ENCODE results near the gene MED31.
"Not testable (repeated sequence)": the region's sequence is repeated elsewhere in the genome, so short reads cannot be mapped to it uniquely, and the experiment has no call there.

MED31 gene

DNA sequence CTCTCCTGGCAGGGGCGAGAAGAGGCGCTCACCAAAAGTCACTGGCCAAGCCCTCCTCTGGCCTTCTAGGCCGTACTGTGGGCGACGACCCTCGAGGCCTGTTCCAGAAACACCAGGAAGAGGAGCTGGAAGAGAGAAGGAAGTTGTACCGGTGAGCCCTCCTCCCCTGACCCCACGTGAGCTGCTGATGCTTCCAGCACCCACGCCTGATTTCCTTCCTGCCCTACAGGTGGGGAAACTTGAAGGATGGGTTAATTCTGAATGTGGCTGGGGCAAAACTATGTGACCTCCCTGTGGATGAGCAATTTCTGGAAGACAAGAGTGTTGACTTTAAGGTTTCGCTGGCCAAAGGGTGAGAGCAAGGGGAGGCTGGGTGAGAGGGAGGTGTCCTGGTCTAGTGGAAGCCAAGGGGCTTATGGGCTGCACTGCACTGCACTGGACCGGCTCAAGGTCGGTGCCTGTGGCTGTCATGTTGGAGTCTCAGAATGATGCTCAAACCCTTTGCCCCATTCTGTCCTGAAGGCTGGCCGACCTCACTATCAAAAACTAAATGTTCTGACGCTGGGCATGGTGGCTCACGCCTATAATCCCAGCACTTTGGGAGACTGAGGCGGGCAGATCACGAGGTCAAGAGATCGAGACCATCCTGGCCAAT, 6.4 kb upstream of the MED31 start:
- ChIA-PET POLR2A (no interaction called here), CTCF (no interaction called here)
- no peak overlapping the region for H3K27ac ChIP-seq (ENCODE audit: insufficient read depth in 1 of 2, low read depth in 1 of 2, low read length in 2 of 2, poor library complexity in 1 of 2, severe bottlenecking in 2 of 2)
- peaks cover 7 to 49% (median 42%) of the 10 kb centered on the region in 4 experiments for H3K4me1 ChIP-seq (ENCODE audit: control extremely low read depth in 1 of 4, control insufficient read depth in 4 of 4, insufficient read depth in 4 of 4, low read length in 3 of 4)
- H3K27me3 ChIP-seq (replicated peaks in 2 of 5; ENCODE audit: control insufficient read depth in 4 of 5, insufficient read depth in 5 of 5, low read length in 4 of 5): peaks cover 0 to 36% (median 19%) of the 10 kb centered on the region in 5 experiments
- H3K4me3 ChIP-seq (ENCODE audit: control insufficient read depth in 1 of 7, extremely low read depth in 1 of 7, insufficient read depth in 4 of 7, low read depth in 2 of 7, low read length in 6 of 7): peak overlapping the region in 4 of 7 experiments; percentile 31 to 63 (median 56)
- no peaks in the 10 kb centered on the region for H3K9me3 ChIP-seq (ENCODE audit: control extremely low read depth in 1 of 5, control insufficient read depth in 4 of 5, insufficient read depth in 2 of 5, low read depth in 1 of 5, low read length in 4 of 5)
- no peaks in the 10 kb centered on the region for H3K36me3 ChIP-seq (ENCODE audit: control insufficient read depth in 4 of 4, insufficient read depth in 4 of 4, low read length in 3 of 4)
- no peak for DNase-seq
- WGBS (ENCODE audit: insufficient coverage): 79% methylated on average over 14 of the region's 18 CpGs

DNA sequence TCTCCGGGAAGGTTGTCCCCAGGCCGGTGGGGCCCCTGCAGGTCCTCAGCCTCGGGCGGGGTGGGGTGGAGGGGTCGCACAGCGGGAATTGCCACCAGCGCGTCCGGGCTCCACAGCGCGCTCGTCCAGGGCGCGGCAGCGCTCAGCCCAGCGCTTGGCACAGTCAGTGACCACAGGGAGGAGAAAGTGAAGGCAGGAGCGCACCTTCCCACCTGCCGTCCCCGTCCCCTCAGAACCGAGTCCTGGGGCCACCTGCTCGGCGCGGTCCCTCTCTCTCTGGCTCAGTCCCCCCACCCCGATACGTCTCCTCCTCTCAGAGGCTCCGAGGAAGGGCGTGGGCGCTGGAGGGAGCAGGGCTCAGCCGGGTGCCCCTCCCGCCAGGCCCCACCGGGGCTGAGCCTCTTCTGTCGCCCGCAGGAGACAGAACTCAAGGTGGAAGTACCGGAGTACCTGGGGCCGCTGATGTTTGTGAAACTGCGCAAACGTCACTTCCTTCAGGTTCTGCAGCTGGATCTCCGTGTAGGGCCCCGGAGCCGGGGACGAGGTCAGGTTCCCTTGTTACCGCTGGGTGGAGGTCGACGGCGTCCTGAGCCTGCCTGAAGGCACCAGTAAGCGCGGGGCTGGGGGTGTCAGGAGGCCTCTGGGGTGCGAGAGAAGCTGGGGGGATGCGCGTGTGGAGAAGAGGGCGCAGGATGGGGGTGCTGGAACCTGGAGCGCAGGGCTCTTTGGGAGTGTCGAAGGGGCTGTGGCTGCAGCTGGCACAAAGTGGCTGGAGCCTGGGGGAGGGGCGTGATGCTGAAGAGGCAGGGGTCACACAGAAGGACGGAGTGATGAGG, 5.6 kb upstream of the MED31 start:
- H3K27ac ChIP-seq (ENCODE audit: insufficient read depth in 1 of 2, low read depth in 1 of 2, low read length in 2 of 2, poor library complexity in 1 of 2, severe bottlenecking in 2 of 2); H3K36me3 ChIP-seq (ENCODE audit: control insufficient read depth in 4 of 4, insufficient read depth in 4 of 4, low read length in 3 of 4); POLR2A ChIA-PET; H3K9me3 ChIP-seq (ENCODE audit: control extremely low read depth in 1 of 5, control insufficient read depth in 4 of 5, insufficient read depth in 2 of 5, low read depth in 1 of 5, low read length in 4 of 5); CTCF ChIA-PET: not testable (repeated sequence)
- 10% methylated on average over 20 of the region's 55 CpGs for WGBS (ENCODE audit: insufficient coverage)
- Histone ChIP-seq H3K4me3 (ENCODE audit: control insufficient read depth in 1 of 7, extremely low read depth in 1 of 7, insufficient read depth in 4 of 7, low read depth in 2 of 7, low read length in 6 of 7) (peak overlapping the region in 5 of 7 experiments; percentile 32 to 63 (median 50)), H3K27me3 (replicated peaks in 2 of 5; ENCODE audit: control insufficient read depth in 4 of 5, insufficient read depth in 5 of 5, low read length in 4 of 5) (peaks cover 0 to 36% (median 20%) of the 10 kb centered on the region in 5 experiments), H3K4me1 (ENCODE audit: control extremely low read depth in 1 of 4, control insufficient read depth in 4 of 4, insufficient read depth in 4 of 4, low read length in 3 of 4) (peaks cover 13 to 52% (median 46%) of the 10 kb centered on the region in 4 experiments)
- peak in 2 of 3 donors; percentile 66 to 78 for DNase-seq

DNA sequence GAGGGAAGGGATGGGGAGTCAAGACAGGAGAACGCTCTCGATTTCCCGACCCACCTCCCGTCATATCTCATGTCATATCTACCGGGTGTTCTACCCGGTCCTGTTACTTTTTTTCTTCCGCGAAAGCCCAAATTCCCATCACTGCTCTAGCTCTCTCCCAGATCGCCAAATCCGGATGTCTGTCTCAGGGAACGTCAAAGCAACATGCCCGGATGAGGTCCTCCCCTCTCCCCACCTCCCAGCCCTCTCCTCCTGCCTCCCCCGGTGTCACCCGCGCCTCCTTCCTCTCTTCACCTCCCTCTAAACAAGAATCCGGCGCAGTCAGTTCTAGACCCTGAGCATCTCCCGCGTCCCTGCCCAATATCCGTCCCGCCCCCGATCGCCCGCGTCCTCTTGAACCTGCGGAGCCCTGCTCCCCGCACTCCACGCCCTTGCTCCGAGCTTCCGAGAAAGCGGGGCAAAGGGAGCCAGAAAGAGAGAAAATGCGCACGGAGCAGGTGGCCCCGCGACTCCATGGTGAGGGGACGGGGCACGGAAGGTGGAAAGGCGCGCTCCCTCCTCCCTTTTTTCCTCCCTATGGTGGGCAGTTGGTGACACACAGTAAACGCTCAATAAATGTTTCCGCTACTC, 4.4 kb upstream of the MED31 start:
- Histone ChIP-seq H3K4me1 (ENCODE audit: control extremely low read depth in 1 of 4, control insufficient read depth in 4 of 4, insufficient read depth in 4 of 4, low read length in 3 of 4) (peaks cover 7 to 51% (median 42%) of the 10 kb centered on the region in 4 experiments), H3K27me3 (replicated peaks in 2 of 5; ENCODE audit: control insufficient read depth in 4 of 5, insufficient read depth in 5 of 5, low read length in 4 of 5) (peaks cover 0 to 36% (median 20%) of the 10 kb centered on the region in 5 experiments), H3K4me3 (ENCODE audit: control insufficient read depth in 1 of 7, extremely low read depth in 1 of 7, insufficient read depth in 4 of 7, low read depth in 2 of 7, low read length in 6 of 7) (peak overlapping the region in 3 of 7 experiments; percentile 4 to 48 (median 46))
- H3K36me3 ChIP-seq (ENCODE audit: control insufficient read depth in 4 of 4, insufficient read depth in 4 of 4, low read length in 3 of 4); H3K9me3 ChIP-seq (ENCODE audit: control extremely low read depth in 1 of 5, control insufficient read depth in 4 of 5, insufficient read depth in 2 of 5, low read depth in 1 of 5, low read length in 4 of 5); POLR2A ChIA-PET; DNase-seq; H3K27ac ChIP-seq (ENCODE audit: insufficient read depth in 1 of 2, low read depth in 1 of 2, low read length in 2 of 2, poor library complexity in 1 of 2, severe bottlenecking in 2 of 2); CTCF ChIA-PET: not testable (repeated sequence)
- WGBS (ENCODE audit: insufficient coverage): 7% methylated on average over 4 of the region's 41 CpGs

DNA sequence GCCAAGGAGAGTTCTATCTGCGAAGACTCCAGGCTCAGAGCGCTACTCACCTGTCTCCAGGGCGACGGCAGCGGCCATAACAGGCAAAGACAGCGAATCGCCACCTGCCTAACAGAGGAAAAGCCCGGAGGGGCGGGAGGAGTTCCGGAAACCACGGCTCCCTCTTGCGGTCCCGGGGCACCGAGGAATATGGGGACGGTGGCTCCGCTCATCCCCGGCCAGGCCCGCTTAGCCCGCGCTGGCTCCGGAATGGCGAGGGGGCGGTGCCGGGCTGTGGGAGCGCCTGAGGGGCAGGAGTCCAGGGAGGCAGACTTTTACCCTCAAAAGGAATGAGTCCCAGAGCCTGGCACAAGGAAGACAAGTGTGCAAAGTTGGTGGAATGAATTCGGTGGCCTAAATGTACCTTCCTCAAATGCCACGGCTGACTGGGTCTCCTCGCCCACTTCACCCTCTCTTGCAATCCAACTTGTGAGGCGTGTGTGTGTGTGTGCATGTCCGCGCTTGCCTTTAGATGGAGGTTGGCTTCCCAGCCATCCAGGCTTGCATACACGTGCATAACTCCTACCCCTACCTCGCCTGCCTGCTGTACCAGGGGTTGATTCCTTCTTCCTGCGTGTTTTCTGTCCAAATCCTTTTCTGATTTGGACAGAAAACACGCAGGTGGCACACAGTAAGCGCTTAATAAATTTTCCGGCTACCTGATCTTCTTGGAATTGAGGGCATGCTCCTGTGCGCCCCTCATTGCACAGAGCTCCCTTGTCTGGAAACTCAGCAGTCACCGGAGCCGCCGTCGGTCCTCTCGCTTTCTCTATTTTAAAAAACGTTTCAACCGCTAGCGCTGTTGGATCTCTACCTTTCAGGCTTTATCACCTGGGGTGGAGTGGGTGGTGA, 3.7 kb upstream of the MED31 start:
- DNase-seq: peak in 1 of 3 donors; percentile 36
- H3K4me3 ChIP-seq (ENCODE audit: control insufficient read depth in 1 of 7, extremely low read depth in 1 of 7, insufficient read depth in 4 of 7, low read depth in 2 of 7, low read length in 6 of 7): peak overlapping the region in 2 of 7 experiments; percentile 23 to 46
- POLR2A ChIA-PET: no interaction called here
- H3K36me3 ChIP-seq (ENCODE audit: control insufficient read depth in 4 of 4, insufficient read depth in 4 of 4, low read length in 3 of 4): no peaks in the 10 kb centered on the region
- peaks cover 0 to 36% (median 20%) of the 10 kb centered on the region in 5 experiments for H3K27me3 ChIP-seq (replicated peaks in 2 of 5; ENCODE audit: control insufficient read depth in 4 of 5, insufficient read depth in 5 of 5, low read length in 4 of 5)
- H3K4me1 ChIP-seq (ENCODE audit: control extremely low read depth in 1 of 4, control insufficient read depth in 4 of 4, insufficient read depth in 4 of 4, low read length in 3 of 4): peaks cover 12 to 48% (median 42%) of the 10 kb centered on the region in 4 experiments
- 50% methylated on average over 38 of the region's 46 CpGs for WGBS (ENCODE audit: insufficient coverage)
- H3K9me3 ChIP-seq (ENCODE audit: control extremely low read depth in 1 of 5, control insufficient read depth in 4 of 5, insufficient read depth in 2 of 5, low read depth in 1 of 5, low read length in 4 of 5): no peaks in the 10 kb centered on the region
- CTCF ChIA-PET: no interaction called here
- H3K27ac ChIP-seq (ENCODE audit: insufficient read depth in 1 of 2, low read depth in 1 of 2, low read length in 2 of 2, poor library complexity in 1 of 2, severe bottlenecking in 2 of 2): no peak overlapping the region

DNA sequence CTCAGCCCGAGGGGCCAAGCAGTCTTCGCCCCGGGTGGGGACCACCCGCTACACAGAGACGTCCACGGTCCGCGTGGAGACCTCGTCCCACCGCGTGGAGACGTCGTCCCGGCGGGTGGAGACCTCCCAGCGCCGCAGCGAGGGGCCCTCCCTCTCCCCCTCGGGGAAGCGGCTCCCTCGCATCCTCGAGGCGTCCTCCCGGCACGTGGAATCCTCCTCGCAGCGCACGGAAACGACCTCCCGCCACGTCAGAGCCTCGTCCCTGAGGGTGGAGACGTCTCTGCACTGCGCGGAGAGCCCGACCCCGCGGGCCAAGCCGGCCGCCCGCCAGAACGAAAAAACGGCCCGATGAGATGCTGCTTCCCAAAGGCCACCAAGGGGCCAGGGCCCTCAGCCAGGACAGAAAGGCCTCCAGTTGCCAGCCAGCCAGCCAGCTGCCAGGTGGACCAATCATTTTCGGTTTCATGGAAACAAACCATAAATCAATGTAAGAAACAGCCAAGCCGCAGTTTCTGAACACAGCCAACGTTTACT, 581 bp upstream of the MED31 start:
- WGBS (ENCODE audit: insufficient coverage): 3% methylated on average over 47 of the region's 47 CpGs
- H3K4me1 ChIP-seq (ENCODE audit: control extremely low read depth in 1 of 4, control insufficient read depth in 4 of 4, insufficient read depth in 4 of 4, low read length in 3 of 4): peaks cover 13 to 38% (median 36%) of the 10 kb centered on the region in 4 experiments
- H3K4me3 ChIP-seq (ENCODE audit: control insufficient read depth in 1 of 7, extremely low read depth in 1 of 7, insufficient read depth in 4 of 7, low read depth in 2 of 7, low read length in 6 of 7): peak overlapping the region; percentile 45 to 98 (median 90)
- CTCF ChIA-PET: interaction anchor here (0.8 to 2.1 kb wide), 3 partner anchors 9 to 179 kb away, joined by 3 to 7 read pairs (median 4); no protein-coding TSS in a partner anchor
- peaks cover 0 to 22% (median 14%) of the 10 kb centered on the region in 5 experiments for H3K27me3 ChIP-seq (replicated peaks in 2 of 5; ENCODE audit: control insufficient read depth in 4 of 5, insufficient read depth in 5 of 5, low read length in 4 of 5)
- no peaks in the 10 kb centered on the region for H3K9me3 ChIP-seq (ENCODE audit: control extremely low read depth in 1 of 5, control insufficient read depth in 4 of 5, insufficient read depth in 2 of 5, low read depth in 1 of 5, low read length in 4 of 5)
- peak in 2 of 3 donors; percentile 53 to 64 for DNase-seq
- POLR2A ChIA-PET: interaction anchor here (0.8 kb wide), 1 partner anchor 13 kb away, joined by 3 read pairs; no protein-coding TSS in a partner anchor
- peaks cover 3 to 9% (median 6%) of the 10 kb centered on the region in 4 experiments for H3K36me3 ChIP-seq (ENCODE audit: control insufficient read depth in 4 of 4, insufficient read depth in 4 of 4, low read length in 3 of 4)
- H3K27ac ChIP-seq (ENCODE audit: insufficient read depth in 1 of 2, low read depth in 1 of 2, low read length in 2 of 2, poor library complexity in 1 of 2, severe bottlenecking in 2 of 2): peak overlapping the region in 1 of 2 experiments; percentile 100

DNA sequence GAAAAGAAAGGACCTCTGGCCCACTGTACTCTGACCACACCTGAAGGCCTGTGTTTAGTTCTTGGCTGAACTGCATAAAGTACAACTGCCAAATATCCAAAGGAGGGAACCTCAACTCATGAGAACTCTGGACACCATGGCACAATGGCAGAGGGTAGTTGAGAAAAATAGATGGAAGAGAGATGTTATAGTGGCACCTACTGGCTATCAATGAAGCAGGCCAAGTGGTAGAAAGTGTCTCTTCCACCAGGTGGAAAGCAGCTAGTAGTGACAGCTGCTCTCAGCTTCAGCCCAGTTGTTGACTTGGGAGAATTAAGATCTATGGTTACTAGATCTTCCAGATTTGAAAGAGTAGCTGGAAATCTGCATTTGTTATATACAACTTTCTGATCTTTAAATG, 3.2 kb downstream of the MED31 start:
- DNase-seq: peak in 2 of 3 donors; percentile 63
- H3K36me3 ChIP-seq (ENCODE audit: control insufficient read depth in 4 of 4, insufficient read depth in 4 of 4, low read length in 3 of 4): peaks cover 5 to 29% (median 18%) of the 10 kb centered on the region in 4 experiments
- POLR2A ChIA-PET: no interaction called here
- peaks cover 13 to 28% (median 24%) of the 10 kb centered on the region in 4 experiments for H3K4me1 ChIP-seq (ENCODE audit: control extremely low read depth in 1 of 4, control insufficient read depth in 4 of 4, insufficient read depth in 4 of 4, low read length in 3 of 4)
- peaks cover 0 to 6% (median 0%) of the 10 kb centered on the region in 5 experiments for H3K27me3 ChIP-seq (replicated peaks in 2 of 5; ENCODE audit: control insufficient read depth in 4 of 5, insufficient read depth in 5 of 5, low read length in 4 of 5)
- no peaks in the 10 kb centered on the region for H3K9me3 ChIP-seq (ENCODE audit: control extremely low read depth in 1 of 5, control insufficient read depth in 4 of 5, insufficient read depth in 2 of 5, low read depth in 1 of 5, low read length in 4 of 5)
- no peak overlapping the region for H3K4me3 ChIP-seq (ENCODE audit: control insufficient read depth in 1 of 7, extremely low read depth in 1 of 7, insufficient read depth in 4 of 7, low read depth in 2 of 7, low read length in 6 of 7)
- no peak overlapping the region for H3K27ac ChIP-seq (ENCODE audit: insufficient read depth in 1 of 2, low read depth in 1 of 2, low read length in 2 of 2, poor library complexity in 1 of 2, severe bottlenecking in 2 of 2)
- CTCF ChIA-PET: interaction anchor here (0.7 to 2.3 kb wide), 8 partner anchors 9 to 188 kb away, joined by 3 to 14 read pairs (median 4); no protein-coding TSS in a partner anchor
